ENCODE results near the gene KLK8.

The KLK8 gene, protein sequence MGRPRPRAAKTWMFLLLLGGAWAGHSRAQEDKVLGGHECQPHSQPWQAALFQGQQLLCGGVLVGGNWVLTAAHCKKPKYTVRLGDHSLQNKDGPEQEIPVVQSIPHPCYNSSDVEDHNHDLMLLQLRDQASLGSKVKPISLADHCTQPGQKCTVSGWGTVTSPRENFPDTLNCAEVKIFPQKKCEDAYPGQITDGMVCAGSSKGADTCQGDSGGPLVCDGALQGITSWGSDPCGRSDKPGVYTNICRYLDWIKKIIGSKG

DNA sequence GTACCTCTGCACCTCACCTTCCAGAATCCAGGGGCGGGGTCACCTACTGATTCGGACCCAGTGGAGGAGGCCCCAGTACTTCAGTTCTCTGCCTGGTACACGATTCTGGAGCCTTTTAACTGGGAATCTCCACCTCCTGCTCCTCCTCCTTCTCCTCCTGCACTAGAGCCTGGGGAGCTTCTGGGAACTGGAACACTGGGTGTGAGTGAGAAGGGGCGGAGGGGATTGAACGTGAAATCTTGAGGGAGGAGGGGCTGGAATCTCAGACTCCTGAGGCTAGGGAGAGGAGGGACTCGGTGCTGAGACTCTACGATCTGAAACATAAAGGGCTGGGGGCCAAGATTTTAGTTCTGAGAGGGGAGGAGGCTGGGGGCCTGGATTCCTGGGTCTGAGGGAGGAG lies at the start of gene KLK8:
KLK8 (minus strand) TSS at position 90 of the 400 bp plus-strand sequence. CDS start 437 bp downstream, outside the sequence.
- DNase-seq, result no peak

DNA sequence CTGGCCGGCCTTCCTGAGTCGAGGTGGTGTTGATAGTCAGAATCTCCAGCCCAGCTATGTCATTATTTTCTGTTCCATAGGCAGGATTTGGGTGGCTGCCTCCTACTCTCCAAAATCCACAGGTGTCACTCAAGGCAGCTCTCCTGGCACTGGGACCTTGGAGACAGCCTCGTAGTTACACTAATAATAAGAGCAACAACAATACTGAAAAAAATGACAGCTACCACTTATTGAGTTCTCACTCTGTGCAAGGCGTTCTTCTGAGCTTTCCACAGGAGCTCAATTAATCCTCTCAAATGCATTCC lies 45.6 kb upstream of the KLK8 start:
- no peak for DNase-seq

DNA sequence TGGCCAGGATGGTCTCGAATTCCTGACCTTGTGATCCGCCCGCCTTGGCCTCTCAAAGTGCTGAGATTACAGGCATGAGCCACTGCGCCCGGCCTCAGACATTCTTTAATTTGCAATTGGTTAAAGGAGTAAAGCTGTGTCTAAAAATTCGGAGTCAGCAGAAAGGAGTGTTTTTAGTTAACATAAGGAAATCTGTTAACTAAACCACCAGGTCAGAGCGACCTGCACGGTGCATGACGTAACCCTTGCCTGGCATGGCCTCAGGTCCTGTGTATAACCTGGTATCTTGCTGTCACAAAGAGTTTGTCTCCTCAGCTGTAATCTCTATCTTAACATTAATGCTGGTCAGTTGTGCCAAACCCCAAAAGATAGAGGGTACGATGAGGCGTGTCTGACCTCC lies 42.9 kb upstream of the KLK8 start:
- no peak for DNase-seq

DNA sequence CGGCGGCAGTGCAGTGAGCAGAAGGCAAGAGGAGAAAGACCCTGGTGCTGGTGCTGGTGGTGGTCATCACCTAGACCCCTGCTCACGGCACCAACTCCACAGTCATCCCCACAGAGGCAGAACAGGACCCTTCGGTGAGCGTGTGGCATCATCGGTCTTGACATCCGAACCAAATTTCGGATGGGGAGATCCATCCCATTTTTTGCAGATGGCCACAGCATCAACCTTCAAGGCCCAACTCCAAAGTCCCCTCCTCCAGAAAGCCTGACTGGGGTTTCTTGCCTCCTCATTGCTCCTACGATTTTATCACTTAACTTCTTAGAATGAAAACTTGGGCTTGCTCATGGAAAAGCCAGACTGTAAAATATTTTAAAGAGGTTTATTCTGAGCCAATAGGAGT lies 42.1 kb upstream of the KLK8 start:
- DNase-seq, result no peak

DNA sequence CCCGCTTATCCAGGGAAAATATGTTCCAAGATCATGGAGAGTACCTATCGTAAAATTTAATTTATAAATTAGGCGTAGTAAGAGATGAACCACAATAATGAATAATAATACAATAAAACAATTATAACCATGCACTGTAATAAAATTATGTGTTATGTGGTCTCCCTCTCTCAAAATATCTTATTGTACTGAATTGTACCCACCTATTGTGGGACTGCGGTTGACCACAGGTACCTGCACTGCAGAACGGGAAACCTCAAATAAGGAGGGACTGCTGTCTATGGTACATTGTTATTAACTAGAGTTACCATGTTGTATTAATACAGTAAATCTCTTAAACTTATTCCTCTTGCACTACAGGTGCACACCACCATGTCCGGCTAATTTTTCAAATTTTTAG lies 38.7 kb upstream of the KLK8 start:
- DNase-seq, result no peak

DNA sequence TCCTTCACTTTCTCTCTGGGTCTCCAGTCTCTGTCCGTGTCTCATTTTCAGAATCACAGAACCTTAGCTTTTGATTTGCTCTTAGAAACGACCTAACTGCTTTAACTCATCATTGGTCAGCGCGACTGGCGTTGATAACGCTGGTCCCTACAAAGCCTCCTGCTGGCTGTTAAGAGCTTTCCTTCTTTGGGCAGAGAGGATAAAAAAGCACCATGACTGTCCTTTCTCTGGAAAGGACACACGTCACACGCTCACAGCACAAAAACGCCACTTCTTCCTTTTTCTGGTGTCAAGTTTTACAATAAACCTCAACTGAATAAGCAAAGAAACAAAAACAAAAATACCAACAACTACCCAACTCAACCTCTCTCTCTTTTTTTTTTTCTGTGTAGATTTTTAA lies 35.1 kb upstream of the KLK8 start:
- DNase-seq, result no peak

DNA sequence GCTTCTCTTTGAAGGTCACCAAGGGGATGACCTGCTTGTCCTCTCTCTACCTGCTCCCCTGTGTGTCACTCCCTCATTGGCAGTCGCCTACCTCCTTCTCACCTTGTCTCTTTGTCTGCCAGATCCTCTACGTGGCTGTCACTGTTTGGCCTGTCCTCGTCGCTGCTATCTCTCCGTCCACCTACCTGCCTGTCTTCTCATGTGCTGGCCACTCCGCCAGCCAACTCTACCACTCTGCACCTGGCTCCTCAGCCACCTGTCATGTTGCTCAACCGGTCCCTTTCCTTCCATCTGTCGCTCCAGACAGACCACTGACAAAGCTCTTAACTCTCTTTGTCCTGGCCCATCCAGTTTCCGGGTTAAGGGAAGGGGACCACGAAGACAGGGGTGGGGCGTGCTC lies 33.3 kb upstream of the KLK8 start, which contains the start of gene KLK12:
KLK12 (minus strand) TSS at position 299 of the 400 bp plus-strand sequence. CDS start 381 bp downstream, outside the sequence.
- DNase-seq, result no peak

DNA sequence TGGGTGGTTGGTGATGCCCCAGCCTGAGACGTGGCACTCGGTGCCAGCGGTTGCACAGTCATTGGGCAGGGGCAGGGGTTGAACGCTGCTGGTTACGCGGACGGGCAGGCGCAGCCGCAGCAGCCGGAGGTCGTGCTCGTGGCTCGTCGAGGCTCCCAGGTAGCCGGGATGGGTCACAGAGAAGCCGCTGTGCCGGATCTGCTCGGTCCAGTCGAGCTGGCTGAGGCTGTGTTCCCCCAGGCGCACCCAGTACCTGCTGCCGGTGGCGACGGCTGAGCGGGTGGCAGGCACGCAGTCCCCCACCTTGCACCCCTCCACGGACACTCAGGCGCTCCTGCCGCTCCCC lies 30.4 kb upstream of the KLK8 start:
- no peak for DNase-seq

DNA sequence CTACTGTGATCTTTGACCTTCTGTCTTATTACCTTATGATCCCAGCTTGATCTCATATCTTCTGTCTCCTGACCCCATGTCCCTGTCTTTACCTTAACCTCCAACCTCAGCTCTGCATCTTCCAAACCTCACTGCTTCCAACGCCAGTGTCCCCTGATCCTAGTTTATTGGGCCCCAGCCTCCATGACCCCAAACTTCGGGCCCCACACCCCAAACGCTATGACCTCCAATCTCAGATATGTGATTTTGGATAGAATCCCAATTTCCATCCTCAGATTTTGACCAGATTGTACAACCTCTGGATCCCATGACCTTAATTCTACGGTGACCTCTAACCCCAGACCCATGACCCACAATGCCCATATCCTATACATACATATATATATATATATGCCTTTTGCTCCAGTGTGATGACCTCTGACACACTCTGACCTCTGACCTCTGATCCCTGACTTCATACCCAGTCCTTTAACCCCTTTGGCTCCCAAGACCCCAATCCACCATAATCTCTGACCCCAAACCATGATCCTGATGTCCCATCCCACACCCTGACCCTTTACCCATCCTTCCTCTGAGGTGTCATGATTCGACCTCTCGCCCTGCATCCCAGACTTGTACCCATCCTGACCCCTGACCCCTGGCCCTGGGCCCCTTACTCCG lies 29.9 kb upstream of the KLK8 start:
- no peak for DNase-seq

DNA sequence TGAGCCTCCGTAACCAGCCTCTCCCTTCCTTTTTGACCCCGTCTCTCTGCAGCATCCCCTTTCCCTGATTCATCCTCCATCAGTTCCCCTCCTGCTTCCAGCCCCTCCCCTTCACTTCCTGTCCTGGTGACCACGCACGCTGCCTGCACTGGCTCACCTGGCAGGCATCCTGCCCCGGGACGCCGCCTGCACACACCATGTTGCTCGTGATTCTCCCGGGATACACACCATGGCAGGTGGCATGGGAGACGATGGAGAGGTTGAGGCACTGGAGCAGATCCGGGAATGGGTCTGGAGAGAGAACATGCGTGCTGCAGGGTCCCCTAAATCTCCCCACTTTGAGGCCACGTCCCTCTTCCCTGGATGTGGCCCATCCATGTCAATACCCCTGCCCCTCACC lies 29.2 kb upstream of the KLK8 start:
- DNase-seq, result no peak

DNA sequence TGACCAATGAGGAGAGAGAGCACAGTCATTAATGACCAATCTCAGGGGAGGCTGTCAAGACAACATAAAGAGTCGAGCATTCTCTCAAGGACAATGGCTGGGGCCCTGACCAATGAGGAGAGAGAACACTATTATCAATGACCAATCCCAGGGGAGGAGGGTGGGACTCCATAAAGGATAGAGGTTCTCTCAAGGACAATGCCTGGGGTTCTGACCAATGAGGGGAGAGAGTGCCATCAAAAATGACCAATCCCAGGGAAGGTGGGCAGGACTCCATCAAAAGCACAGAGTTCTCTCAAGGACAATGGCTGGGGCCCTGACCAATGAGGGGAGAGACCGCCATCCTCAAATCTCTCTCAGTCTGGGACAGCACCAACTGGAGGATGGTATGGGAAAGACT lies 28.3 kb upstream of the KLK8 start:
- no peak for DNase-seq

DNA sequence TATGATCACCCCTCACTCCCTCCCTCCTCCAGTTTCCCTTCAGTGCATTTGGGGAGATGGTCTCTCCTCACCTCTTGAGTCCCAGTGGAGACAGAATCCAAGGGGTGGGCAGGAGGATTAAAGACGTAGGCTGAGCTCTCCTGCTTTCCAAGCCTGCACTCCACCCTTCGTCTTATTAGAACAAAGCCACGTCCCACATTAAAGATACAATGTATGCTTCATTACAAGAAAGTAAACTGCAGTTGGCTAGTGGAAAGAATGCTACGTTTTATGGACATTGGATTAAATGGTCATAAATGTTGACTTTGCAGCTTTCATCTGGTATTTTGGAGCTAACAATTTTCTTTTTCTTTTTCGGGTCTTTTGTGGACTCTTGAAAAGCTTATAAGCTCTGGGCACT lies 26.5 kb upstream of the KLK8 start:
- no peak for DNase-seq

DNA sequence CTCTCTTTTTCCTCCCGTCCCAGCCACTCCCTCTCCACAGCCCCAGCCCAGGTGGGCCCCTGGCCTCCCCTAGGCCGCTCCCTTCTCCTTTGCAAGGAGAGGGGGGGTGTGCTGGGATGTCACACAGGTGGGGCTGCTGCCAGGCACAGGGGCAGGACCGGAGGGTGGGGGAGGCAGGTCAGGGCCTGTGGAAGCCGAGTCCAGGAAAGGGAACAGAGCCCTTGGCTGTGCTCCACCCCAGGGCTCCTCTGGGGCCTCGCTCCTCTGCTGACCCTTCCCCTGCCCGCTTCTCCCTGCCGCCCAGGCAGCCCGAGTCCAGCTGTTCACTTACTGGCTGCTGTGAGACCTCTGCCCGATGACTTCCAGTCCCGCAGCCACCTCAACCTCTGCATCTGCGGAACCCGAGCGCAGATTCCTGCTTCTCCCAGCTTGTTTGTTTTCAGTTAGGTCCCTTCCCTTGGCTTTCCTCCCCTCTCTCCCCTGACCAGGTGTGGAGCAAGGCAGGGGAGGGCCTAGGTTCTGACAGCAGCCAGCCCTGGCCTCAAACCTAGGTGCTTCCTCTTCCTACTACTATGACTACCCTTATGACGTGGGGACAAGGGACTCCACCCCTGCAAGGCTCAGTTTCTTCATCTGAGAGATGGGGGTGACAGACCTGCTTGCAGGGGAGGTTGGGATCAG lies 25.9 kb upstream of the KLK8 start:
- DNase-seq, result no peak

DNA sequence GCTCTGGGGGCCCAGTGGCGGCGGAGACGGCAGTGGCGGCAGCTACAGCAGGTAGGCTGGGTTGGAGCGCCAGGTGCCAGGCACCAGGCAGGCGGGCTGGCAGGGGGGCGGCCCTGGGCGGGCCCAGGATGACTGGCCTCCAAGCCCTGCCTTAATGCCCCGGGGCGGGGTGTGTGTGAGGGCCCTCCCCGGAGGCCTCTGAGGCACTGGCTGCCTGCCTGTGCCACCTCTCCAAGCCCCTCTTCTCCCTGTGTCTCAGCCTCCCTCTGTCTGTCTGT lies 25.1 kb upstream of the KLK8 start, which contains the start of gene KLK11:
KLK11 (minus strand) TSS at position 63 of the 278 bp plus-strand sequence. CDS start 985 bp downstream, outside the sequence.
- no peak for DNase-seq

DNA sequence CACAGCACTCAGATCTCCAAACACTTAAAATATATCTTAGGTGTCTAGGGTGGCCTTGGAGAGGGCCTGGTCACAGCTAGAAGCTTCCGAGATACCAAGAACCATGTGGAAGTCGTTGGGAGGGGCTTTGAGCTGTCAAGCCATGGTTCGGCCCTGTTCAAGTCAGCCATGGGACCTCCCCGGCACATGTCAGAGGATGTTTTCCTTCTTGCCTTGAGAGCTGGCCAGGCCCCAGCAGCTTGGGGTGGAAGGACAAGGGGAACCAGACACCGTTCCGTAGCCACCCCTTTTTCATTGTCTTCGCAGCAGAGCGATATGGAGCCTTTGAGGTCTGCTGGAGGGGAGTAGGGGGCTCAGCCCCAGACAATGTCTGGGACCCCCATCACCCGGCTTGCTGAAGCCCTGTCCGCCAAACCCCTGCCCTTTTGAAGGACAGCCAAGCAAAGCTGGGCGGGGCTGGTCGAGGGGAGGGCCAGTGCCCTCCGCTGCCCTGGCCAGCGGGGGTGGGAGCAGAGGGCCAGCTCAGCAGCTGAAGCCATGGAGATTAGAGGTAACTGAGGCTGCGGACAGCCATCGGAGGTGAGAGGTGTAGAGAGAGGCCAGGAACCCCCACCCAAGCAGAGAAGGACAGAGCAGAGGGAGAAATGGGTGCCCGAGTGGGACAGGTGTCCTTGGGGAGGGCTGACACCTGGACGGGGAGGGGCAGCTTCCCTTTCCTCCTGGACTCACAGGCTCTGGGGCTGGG lies 24.6 kb upstream of the KLK8 start:
- DNase-seq, result no peak

DNA sequence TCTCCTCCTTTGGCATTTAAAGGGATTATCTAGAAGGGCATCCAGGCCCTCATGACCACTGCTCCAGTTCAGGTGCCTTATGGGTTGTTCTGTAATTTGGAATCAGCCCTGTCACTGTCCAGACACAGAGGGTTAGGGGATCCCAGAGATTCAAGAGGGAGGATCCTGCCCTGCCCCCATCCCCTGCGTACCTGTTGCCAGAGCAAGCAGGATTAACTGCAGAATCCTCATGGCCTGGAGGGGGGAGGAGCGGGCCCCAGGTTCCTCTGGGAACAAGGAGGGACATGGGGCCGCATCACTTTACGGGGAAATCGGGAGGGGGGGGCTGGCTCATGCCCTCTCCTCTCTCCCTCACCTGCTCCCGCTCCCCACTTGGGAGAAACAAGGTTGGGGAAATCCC lies 24.0 kb upstream of the KLK8 start:
- DNase-seq, result no peak

DNA sequence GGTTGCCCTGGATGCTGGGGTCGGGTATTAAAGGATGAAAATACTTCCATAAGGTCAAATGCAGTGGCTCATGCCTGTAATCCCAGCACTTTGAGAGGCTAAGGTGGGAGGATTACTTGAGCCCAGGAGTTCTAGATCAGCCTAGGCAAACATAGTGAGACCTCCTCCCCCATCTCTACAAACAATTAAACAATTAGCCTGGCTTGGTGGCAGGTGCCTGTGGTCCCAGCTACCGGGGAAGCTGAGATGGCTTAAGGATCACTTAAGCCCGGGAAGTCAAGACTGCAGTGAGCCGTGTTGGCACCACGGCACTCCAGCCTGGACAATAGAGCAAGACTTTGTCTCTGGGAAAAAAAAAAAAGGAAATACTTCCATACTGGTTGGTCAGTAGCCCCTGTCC lies 23.5 kb upstream of the KLK8 start:
- DNase-seq, result no peak

DNA sequence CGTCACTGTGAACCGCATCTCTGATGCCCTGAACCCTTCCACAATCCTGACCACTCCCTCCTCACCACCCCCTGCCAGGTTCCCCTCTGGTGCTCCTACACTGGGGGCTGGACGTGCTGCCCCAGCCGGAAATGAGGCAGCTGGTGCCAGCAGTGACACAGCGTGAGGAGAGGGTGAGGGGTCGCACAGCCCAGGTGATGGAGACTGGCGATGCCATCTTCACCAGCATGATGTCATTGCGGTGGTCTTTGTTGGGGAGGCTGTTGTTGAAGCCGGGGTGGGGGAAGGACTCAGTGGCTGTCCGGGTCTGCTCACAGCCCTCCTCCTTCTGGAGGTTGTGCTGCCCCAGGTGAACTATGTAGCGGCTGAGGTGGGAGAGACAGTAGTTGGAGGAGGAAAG lies 22.5 kb upstream of the KLK8 start:
- DNase-seq, result no peak

DNA sequence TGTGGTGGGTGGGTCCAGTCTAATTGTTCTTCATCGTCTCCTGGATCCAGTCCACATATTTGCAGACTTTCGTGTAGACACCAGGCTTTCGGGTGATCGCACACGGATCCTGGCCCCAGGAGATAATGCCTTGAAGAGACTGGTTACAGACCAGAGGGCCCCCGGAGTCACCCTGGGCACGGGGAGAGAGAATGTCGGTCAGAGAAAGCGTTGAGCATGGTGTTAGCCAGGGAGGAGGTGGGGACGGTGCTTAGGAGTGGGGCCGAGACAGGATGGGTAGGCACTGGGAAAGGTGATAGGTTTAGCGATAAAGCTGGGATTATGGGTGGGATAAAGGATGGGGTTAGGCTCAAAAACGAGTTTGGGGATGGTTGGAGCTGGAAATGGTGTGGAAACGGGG lies 21.1 kb upstream of the KLK8 start:
- no peak for DNase-seq

DNA sequence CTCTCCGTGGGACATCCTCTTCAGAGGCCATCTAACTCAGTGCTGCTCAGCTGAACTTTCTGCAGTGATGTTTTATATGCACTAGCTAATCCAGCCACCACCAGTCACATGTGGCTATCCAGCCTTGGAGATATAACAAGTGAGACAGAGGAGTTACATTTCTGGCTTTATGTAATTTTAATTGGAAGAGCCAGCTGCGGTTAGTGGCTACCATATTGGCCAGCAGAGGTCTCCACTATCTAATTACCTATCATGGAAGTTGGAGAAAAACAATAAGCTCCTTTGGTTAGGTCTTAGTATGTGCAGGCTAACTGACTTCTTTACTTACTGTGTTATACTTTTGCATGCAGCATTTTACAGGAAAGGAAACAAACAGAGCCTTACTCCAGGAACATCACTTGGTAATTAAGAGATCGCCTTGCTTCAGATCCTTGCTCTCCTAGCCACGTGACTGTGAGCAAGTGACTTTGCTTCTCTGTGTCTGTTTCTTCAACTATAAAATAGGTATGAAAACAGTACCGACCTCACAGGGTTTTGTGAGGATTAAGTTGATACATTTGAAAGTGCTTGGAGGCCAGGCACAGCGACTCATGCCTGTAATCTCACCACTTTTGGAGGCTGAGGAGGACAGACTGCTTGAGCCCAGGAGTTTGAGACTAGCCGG lies 19.7 kb upstream of the KLK8 start:
- no peak for DNase-seq

DNA sequence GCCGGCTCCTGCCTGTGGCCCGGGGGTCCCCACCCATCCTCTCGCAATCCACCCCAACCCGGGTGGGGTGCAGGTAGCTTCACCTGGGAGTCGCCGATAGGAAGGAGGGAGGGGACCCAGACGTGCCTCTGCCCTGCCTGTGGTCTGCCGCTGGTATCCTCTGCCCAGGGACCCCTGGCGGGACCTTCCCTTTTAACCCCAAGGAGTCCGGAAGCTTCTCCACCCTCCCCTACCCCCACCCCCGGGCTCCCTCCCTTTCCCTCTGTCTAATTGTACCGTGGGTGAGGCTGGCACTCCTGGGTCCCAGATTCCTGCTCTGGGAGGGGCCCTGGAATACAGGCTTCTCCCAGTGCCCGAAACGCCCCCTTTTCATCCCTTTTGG lies 18.1 kb upstream of the KLK8 start, which contains the start of gene KLK10:
KLK10 (minus strand) TSS at position 166 of the 382 bp plus-strand sequence. CDS start 579 bp downstream, outside the sequence.
- DNase-seq, result no peak

DNA sequence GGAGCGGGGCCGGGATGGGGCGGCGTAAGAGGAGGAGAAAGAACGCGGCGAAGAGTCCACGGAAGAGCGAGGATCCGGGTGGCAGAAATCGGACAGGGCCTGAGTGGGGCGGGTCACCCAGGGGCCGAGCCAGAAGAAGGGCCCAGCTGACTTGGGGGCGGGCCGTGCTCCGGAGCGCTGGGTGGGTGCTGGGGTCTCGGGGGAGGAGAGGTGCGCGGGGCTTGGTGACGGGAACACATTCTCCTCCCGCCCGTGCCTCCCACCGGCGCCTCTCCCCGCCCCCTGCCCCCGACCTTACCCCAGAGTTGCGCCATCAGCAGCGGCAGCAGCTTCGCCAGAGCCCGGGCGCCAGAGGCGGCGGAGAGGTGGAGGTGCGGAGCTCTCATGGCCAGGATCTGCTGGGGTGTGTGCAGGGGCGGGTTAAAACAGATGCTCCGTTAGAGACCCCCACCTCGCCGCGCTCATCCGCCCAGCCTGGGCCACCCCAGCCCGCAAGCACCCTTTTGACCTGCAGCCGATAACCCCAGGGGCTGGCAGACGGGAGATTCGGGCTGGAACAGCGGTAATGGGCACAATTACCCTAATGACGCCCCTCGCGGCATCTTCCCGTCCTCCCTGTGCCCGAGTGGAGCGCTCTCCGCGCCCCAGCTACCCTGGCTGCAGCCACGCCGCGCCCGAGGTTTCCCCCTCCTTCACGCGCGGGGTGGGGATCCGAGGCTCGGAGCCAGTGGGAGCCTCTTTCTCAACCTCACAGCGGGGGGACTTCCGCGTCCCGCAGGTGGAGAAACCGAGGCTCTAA lies 17.5 kb upstream of the KLK8 start:
- peak; percentile 29 for DNase-seq

Data from stimulated activated CD4-positive, alpha-beta T cell treated with anti-CD3 and anti-CD28 coated beads, Interleukin-15, amount 100 ng/mL, for 24 hours (primary cell).